Chondrocyte (in vitro differentiated cells): ENCODE measurements around the gene ETV1. TPM values are rescaled to one million over a fixed set of nuclear protein-coding genes. Genes with fewer than 3 reads are reported as not detected.

Experiments
- DNase-seq: peaks from one replicate; pipeline ENCODE4 v3.0.0; 2021; ENCODE audit warnings: mixed read lengths, low spot score
- H3K27ac Mint-ChIP-seq: one replicate; pipeline ENCODE4 v1.8.0; 2021; ENCODE audit warnings: mild to moderate bottlenecking, moderate library complexity, mixed read lengths; ENCODE audit not compliant: unreplicated experiment
- H3K27me3 Mint-ChIP-seq: 2 replicates; pipeline ENCODE4 v1.8.0; 2021; ENCODE audit warnings: low read depth, mixed read lengths
- H3K36me3 Mint-ChIP-seq: 2 replicates; pipeline ENCODE4 v1.8.0; 2021; ENCODE audit warnings: low read depth, mixed read lengths
- H3K4me1 Mint-ChIP-seq: 2 replicates; pipeline ENCODE4 v1.8.0; 2021; ENCODE audit warnings: low read depth, mild to moderate bottlenecking, mixed read lengths
- H3K4me3 Mint-ChIP-seq: one replicate; pipeline ENCODE4 v1.8.0; 2021; ENCODE audit warnings: mild to moderate bottlenecking, moderate library complexity, mixed read lengths; ENCODE audit not compliant: unreplicated experiment
- H3K9me3 Mint-ChIP-seq: 2 replicates; pipeline ENCODE4 v1.8.0; 2021; ENCODE audit warnings: low read depth, mixed read lengths
- CTCF ChIP-seq: fragments of 200-600 bp; sonication (generic); IDR thresholded peaks from 2 replicates; pipeline ENCODE4 v1.5.0; 2021; ENCODE audit warnings: antibody characterized with exemption, mild to moderate bottlenecking, moderate library complexity
- total RNA-seq: library from RNA; stranded (reverse); gene quantifications from 3 replicates; pipeline ENCODE4 v1.2.1, GENCODE V29; 2021

The ETV1 gene
- total RNA-seq, 1 donor from 2014 or later, result 2.7 TPM

- no peak for TF ChIP-seq CTCF
- H3K36me3 Mint-ChIP-seq, result no peaks in the 10 kb centered on the region
- H3K4me1 Mint-ChIP-seq, result peaks cover 29% of the 10 kb centered on the region
- no peaks in the 10 kb centered on the region for H3K27me3 Mint-ChIP-seq
- H3K9me3 Mint-ChIP-seq, result peaks cover 9% of the 10 kb centered on the region
- DNase-seq, result no peak
- no peak overlapping the region for H3K27ac Mint-ChIP-seq
- H3K4me3 Mint-ChIP-seq, result no peak overlapping the region
Measured at GRCh38 chr7:13848681-13849131, 140.8 kb downstream of the ETV1 start.

GRCh38 chr7:13846386-13846785 lies 143.1 kb downstream of the ETV1 start:
- H3K27ac Mint-ChIP-seq, result no peak overlapping the region
- no peak for TF ChIP-seq CTCF
- no peak for DNase-seq
- H3K9me3 Mint-ChIP-seq, result peaks cover 3% of the 10 kb centered on the region
- no peaks in the 10 kb centered on the region for H3K36me3 Mint-ChIP-seq
- no peak overlapping the region for H3K4me3 Mint-ChIP-seq
- peaks cover 15% of the 10 kb centered on the region for H3K4me1 Mint-ChIP-seq
- H3K27me3 Mint-ChIP-seq, result no peaks in the 10 kb centered on the region

GRCh38 chr7:13845601-13846000 lies 143.9 kb downstream of the ETV1 start:
- DNase-seq, result no peak
- Mint-ChIP-seq H3K4me3 (no peak overlapping the region), H3K36me3 (no peaks in the 10 kb centered on the region), H3K27ac (no peak overlapping the region), H3K27me3 (no peaks in the 10 kb centered on the region), H3K4me1 (peaks cover 13% of the 10 kb centered on the region), H3K9me3 (peaks cover 3% of the 10 kb centered on the region)
- TF ChIP-seq CTCF, result no peak

- no peak for DNase-seq
- H3K36me3 Mint-ChIP-seq, result no peaks in the 10 kb centered on the region
- H3K9me3 Mint-ChIP-seq, result peaks cover 3% of the 10 kb centered on the region
- H3K4me1 Mint-ChIP-seq, result peaks cover 6% of the 10 kb centered on the region
- no peak for TF ChIP-seq CTCF
- H3K4me3 Mint-ChIP-seq, result no peak overlapping the region
- no peaks in the 10 kb centered on the region for H3K27me3 Mint-ChIP-seq
- H3K27ac Mint-ChIP-seq, result no peak overlapping the region
Measured at GRCh38 chr7:13844954-13845353, 144.5 kb downstream of the ETV1 start.

GRCh38 chr7:13841284-13841683 lies 148.2 kb downstream of the ETV1 start:
- no peak overlapping the region for H3K27ac Mint-ChIP-seq

More at GRCh38 chr7:13841284-13841683, 148.2 kb downstream of the ETV1 start:
- no peaks in the 10 kb centered on the region for H3K36me3 Mint-ChIP-seq
- H3K9me3 Mint-ChIP-seq, result peaks cover 3% of the 10 kb centered on the region
- no peak for DNase-seq
- no peaks in the 10 kb centered on the region for H3K4me1 Mint-ChIP-seq
- TF ChIP-seq CTCF, result no peak
- H3K4me3 Mint-ChIP-seq, result no peak overlapping the region
- H3K27me3 Mint-ChIP-seq, result no peaks in the 10 kb centered on the region
